ENCODE results near the gene WHAMM. TPM values are rescaled to one million over a fixed set of nuclear protein-coding genes. Genes with fewer than 3 reads are reported as not detected.

WHAMM gene
- total and polyA plus RNA-seq, 2 donors: 4.0 to 7.8 TPM

GRCh38 chr15:82829234-82829633 is 19.8 kb downstream of the WHAMM start:
- Histone ChIP-seq H3K27me3 (ENCODE audit: control insufficient read depth in 2 of 2, insufficient read depth in 1 of 2, low read length in 1 of 2) (no peaks in the 10 kb centered on the region), H3K9me3 (ENCODE audit: control insufficient read depth in 2 of 2, insufficient read depth in 1 of 2, low read length in 1 of 2) (no peaks in the 10 kb centered on the region), H3K4me1 (ENCODE audit: control insufficient read depth in 2 of 2, insufficient read depth in 2 of 2, low read length in 2 of 2) (peaks cover 0 to 4% of the 10 kb centered on the region in 2 donors), H3K4me3 (ENCODE audit: low read length in 2 of 2) (no peak overlapping the region), H3K36me3 (ENCODE audit: control insufficient read depth in 2 of 2, insufficient read depth in 2 of 2, low read length in 1 of 2) (peaks cover 52 to 77% of the 10 kb centered on the region in 2 donors), H3K27ac (ENCODE audit: low read depth in 1 of 2, low read length in 1 of 2) (no peak overlapping the region)
- 99% methylated on average over 4 of the region's 4 CpGs for WGBS
- no peak for DNase-seq (ENCODE audit: low read depth in 6 of 9, low spot score in 9 of 9)

- WGBS: 95% methylated on average over 18 of the region's 18 CpGs
- Histone ChIP-seq H3K36me3 (ENCODE audit: control insufficient read depth in 2 of 2, insufficient read depth in 2 of 2, low read length in 1 of 2) (peaks cover 58 to 78% of the 10 kb centered on the region in 2 donors), H3K4me1 (ENCODE audit: control insufficient read depth in 2 of 2, insufficient read depth in 2 of 2, low read length in 2 of 2) (peaks cover 0 to 4% of the 10 kb centered on the region in 2 donors), H3K4me3 (ENCODE audit: low read length in 2 of 2) (no peak overlapping the region), H3K9me3 (ENCODE audit: control insufficient read depth in 2 of 2, insufficient read depth in 1 of 2, low read length in 1 of 2) (no peaks in the 10 kb centered on the region), H3K27ac (ENCODE audit: low read depth in 1 of 2, low read length in 1 of 2) (no peak overlapping the region), H3K27me3 (ENCODE audit: control insufficient read depth in 2 of 2, insufficient read depth in 1 of 2, low read length in 1 of 2) (no peaks in the 10 kb centered on the region)
- DNase-seq (ENCODE audit: low read depth in 6 of 9, low spot score in 9 of 9): no peak
Measured at GRCh38 chr15:82830427-82831173, 21.2 kb downstream of the WHAMM start.

GRCh38 chr15:82831894-82832600 is 22.6 kb downstream of the WHAMM start:
- H3K36me3 ChIP-seq (ENCODE audit: control insufficient read depth in 2 of 2, insufficient read depth in 2 of 2, low read length in 1 of 2): peaks cover 69 to 79% of the 10 kb centered on the region in 2 donors
- H3K4me1 ChIP-seq (ENCODE audit: control insufficient read depth in 2 of 2, insufficient read depth in 2 of 2, low read length in 2 of 2): peaks cover 0 to 4% of the 10 kb centered on the region in 2 donors
- DNase-seq (ENCODE audit: low read depth in 6 of 9, low spot score in 9 of 9): no peak
- H3K27me3 ChIP-seq (ENCODE audit: control insufficient read depth in 2 of 2, insufficient read depth in 1 of 2, low read length in 1 of 2): no peaks in the 10 kb centered on the region
- WGBS: 97% methylated on average over 5 of the region's 5 CpGs
- peak overlapping the region in 1 of 2 donors; percentile 10 for H3K27ac ChIP-seq (ENCODE audit: low read depth in 1 of 2, low read length in 1 of 2)
- H3K4me3 ChIP-seq (ENCODE audit: low read length in 2 of 2): no peak overlapping the region
- H3K9me3 ChIP-seq (ENCODE audit: control insufficient read depth in 2 of 2, insufficient read depth in 1 of 2, low read length in 1 of 2): peaks cover 0 to 2% of the 10 kb centered on the region in 2 donors

GRCh38 chr15:82832601-82833361 is 23.4 kb downstream of the WHAMM start:
- H3K9me3 ChIP-seq (ENCODE audit: control insufficient read depth in 2 of 2, insufficient read depth in 1 of 2, low read length in 1 of 2): peaks cover 0 to 2% of the 10 kb centered on the region in 2 donors
- WGBS: 55% methylated on average over 13 of the region's 13 CpGs
- peaks cover 72 to 83% of the 10 kb centered on the region in 2 donors for H3K36me3 ChIP-seq (ENCODE audit: control insufficient read depth in 2 of 2, insufficient read depth in 2 of 2, low read length in 1 of 2)
- no peaks in the 10 kb centered on the region for H3K27me3 ChIP-seq (ENCODE audit: control insufficient read depth in 2 of 2, insufficient read depth in 1 of 2, low read length in 1 of 2)
- H3K4me3 ChIP-seq (ENCODE audit: low read length in 2 of 2): no peak overlapping the region
- peaks cover 0 to 4% of the 10 kb centered on the region in 2 donors for H3K4me1 ChIP-seq (ENCODE audit: control insufficient read depth in 2 of 2, insufficient read depth in 2 of 2, low read length in 2 of 2)
- peak overlapping the region; percentile 3 to 10 for H3K27ac ChIP-seq (ENCODE audit: low read depth in 1 of 2, low read length in 1 of 2)
- DNase-seq (ENCODE audit: low read depth in 6 of 9, low spot score in 9 of 9): no peak

- peaks cover 72 to 78% of the 10 kb centered on the region in 2 donors for H3K36me3 ChIP-seq (ENCODE audit: control insufficient read depth in 2 of 2, insufficient read depth in 2 of 2, low read length in 1 of 2)
- DNase-seq (ENCODE audit: low read depth in 6 of 9, low spot score in 9 of 9): no peak
- H3K4me3 ChIP-seq (ENCODE audit: low read length in 2 of 2): no peak overlapping the region
- H3K27ac ChIP-seq (ENCODE audit: low read depth in 1 of 2, low read length in 1 of 2): peak overlapping the region; percentile 3 to 10
- no peaks in the 10 kb centered on the region for H3K27me3 ChIP-seq (ENCODE audit: control insufficient read depth in 2 of 2, insufficient read depth in 1 of 2, low read length in 1 of 2)
- WGBS: 95% methylated on average over 4 of the region's 4 CpGs
- peaks cover 0 to 4% of the 10 kb centered on the region in 2 donors for H3K4me1 ChIP-seq (ENCODE audit: control insufficient read depth in 2 of 2, insufficient read depth in 2 of 2, low read length in 2 of 2)
- H3K9me3 ChIP-seq (ENCODE audit: control insufficient read depth in 2 of 2, insufficient read depth in 1 of 2, low read length in 1 of 2): peaks cover 0 to 2% of the 10 kb centered on the region in 2 donors
Measured at GRCh38 chr15:82833362-82833682, 23.9 kb downstream of the WHAMM start.

GRCh38 chr15:82835391-82835917 is 26.0 kb downstream of the WHAMM start:
- Histone ChIP-seq H3K27me3 (ENCODE audit: control insufficient read depth in 2 of 2, insufficient read depth in 1 of 2, low read length in 1 of 2) (no peaks in the 10 kb centered on the region), H3K36me3 (ENCODE audit: control insufficient read depth in 2 of 2, insufficient read depth in 2 of 2, low read length in 1 of 2) (peaks cover 60 to 63% of the 10 kb centered on the region in 2 donors), H3K4me3 (ENCODE audit: low read length in 2 of 2) (no peak overlapping the region), H3K4me1 (ENCODE audit: control insufficient read depth in 2 of 2, insufficient read depth in 2 of 2, low read length in 2 of 2) (peaks cover 0 to 4% of the 10 kb centered on the region in 2 donors), H3K9me3 (ENCODE audit: control insufficient read depth in 2 of 2, insufficient read depth in 1 of 2, low read length in 1 of 2) (peaks cover 0 to 2% of the 10 kb centered on the region in 2 donors), H3K27ac (ENCODE audit: low read depth in 1 of 2, low read length in 1 of 2) (no peak overlapping the region)
- 98% methylated on average over 7 of the region's 7 CpGs for WGBS
- no peak for DNase-seq (ENCODE audit: low read depth in 6 of 9, low spot score in 9 of 9)

- Histone ChIP-seq H3K9me3 (ENCODE audit: control insufficient read depth in 2 of 2, insufficient read depth in 1 of 2, low read length in 1 of 2) (peaks cover 0 to 2% of the 10 kb centered on the region in 2 donors), H3K27ac (ENCODE audit: low read depth in 1 of 2, low read length in 1 of 2) (no peak overlapping the region), H3K4me3 (ENCODE audit: low read length in 2 of 2) (no peak overlapping the region), H3K4me1 (ENCODE audit: control insufficient read depth in 2 of 2, insufficient read depth in 2 of 2, low read length in 2 of 2) (peaks cover 0 to 1% of the 10 kb centered on the region in 2 donors), H3K36me3 (ENCODE audit: control insufficient read depth in 2 of 2, insufficient read depth in 2 of 2, low read length in 1 of 2) (peaks cover 41 to 47% of the 10 kb centered on the region in 2 donors), H3K27me3 (ENCODE audit: control insufficient read depth in 2 of 2, insufficient read depth in 1 of 2, low read length in 1 of 2) (no peaks in the 10 kb centered on the region)
- DNase-seq (ENCODE audit: low read depth in 6 of 9, low spot score in 9 of 9): no peak
- 98% methylated on average over 14 of the region's 14 CpGs for WGBS
Measured at GRCh38 chr15:82838096-82838735, 28.8 kb downstream of the WHAMM start.

- Histone ChIP-seq H3K4me1 (ENCODE audit: control insufficient read depth in 2 of 2, insufficient read depth in 2 of 2, low read length in 2 of 2) (no peaks in the 10 kb centered on the region), H3K27me3 (ENCODE audit: control insufficient read depth in 2 of 2, insufficient read depth in 1 of 2, low read length in 1 of 2) (no peaks in the 10 kb centered on the region), H3K36me3 (ENCODE audit: control insufficient read depth in 2 of 2, insufficient read depth in 2 of 2, low read length in 1 of 2) (peaks cover 33 to 38% of the 10 kb centered on the region in 2 donors), H3K9me3 (ENCODE audit: control insufficient read depth in 2 of 2, insufficient read depth in 1 of 2, low read length in 1 of 2) (peaks cover 0 to 2% of the 10 kb centered on the region in 2 donors), H3K4me3 (ENCODE audit: low read length in 2 of 2) (no peak overlapping the region), H3K27ac (ENCODE audit: low read depth in 1 of 2, low read length in 1 of 2) (no peak overlapping the region)
- DNase-seq (ENCODE audit: low read depth in 6 of 9, low spot score in 9 of 9): no peak
Measured at GRCh38 chr15:82839136-82839535, 29.7 kb downstream of the WHAMM start.

Data from thymus (tissue), 11 donors.